ENCODE measurements around the gene PLCL1. TPM values are rescaled to one million over a fixed set of nuclear protein-coding genes. Genes with fewer than 3 reads are reported as not detected.

The PLCL1 gene
- total and polyA plus RNA-seq, 10 of the 15 experiments (the other 5 are each of a cell fraction or from before 2014, with no cell fraction given) = 0.03 to 1.5 (median 0.22) TPM

DNA sequence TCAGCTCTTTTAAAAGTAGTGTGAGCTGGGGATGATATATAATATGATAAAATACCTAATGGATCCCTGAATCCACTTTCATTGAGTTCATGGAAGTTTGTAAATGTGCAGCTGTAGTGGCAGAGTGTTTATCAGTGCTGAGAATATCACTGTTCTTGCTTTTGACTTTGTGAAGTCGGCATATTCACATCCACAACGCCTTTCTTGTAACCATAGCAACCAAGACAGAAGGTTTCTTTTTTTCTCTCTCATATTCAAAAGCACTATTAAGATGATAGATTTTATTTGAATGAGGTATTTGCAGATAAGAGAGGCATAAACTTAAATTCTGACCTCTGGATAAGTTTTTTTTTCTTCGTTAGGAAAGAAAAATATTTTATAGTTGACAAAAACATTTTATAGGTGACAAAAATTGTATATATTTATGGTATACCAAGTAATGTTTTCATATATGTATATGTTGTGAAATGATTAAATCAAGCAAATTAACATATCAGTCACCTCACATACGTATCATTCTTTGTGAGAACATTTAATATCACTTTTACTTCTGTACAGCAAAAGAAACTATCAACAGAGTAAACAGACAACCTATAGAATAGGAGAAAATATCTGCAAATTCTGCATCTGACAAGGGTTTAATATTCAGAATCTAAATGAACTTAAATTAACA lies 130.0 kb downstream of the PLCL1 start:
- no peak overlapping the region for H2AFZ ChIP-seq (ENCODE audit: control insufficient read depth, low read depth, low read length)
- FAIRE-seq (no peak), ATAC-seq (no peak), DNase-seq (ENCODE audit: low read depth, low spot score) (no peak)
- CTCF ChIA-PET = interaction anchor here (0.8 kb wide), 2 partner anchors 13 to 26 kb away, joined by 3 read pairs; no protein-coding TSS in a partner anchor
- intact Hi-C loops (cut with micrococcal nuclease; ENCODE audit: unreplicated experiment) = no loop called here
- no peak overlapping the region for H3K4me3 ChIP-seq
- WGBS (ENCODE audit: insufficient coverage, insufficient replicate concordance, low lambda C conversion rate, missing lambda C conversion rate) = 74% methylated on average over 4 of the region's 4 CpGs
- TF ChIP-seq, protein P1, sequence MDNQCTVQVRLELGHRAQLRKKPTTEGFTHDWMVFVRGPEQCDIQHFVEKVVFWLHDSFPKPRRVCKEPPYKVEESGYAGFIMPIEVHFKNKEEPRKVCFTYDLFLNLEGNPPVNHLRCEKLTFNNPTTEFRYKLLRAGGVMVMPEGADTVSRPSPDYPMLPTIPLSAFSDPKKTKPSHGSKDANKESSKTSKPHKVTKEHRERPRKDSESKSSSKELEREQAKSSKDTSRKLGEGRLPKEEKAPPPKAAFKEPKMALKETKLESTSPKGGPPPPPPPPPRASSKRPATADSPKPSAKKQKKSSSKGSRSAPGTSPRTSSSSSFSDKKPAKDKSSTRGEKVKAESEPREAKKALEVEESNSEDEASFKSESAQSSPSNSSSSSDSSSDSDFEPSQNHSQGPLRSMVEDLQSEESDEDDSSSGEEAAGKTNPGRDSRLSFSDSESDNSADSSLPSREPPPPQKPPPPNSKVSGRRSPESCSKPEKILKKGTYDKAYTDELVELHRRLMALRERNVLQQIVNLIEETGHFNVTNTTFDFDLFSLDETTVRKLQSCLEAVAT (IDR thresholded peaks at IDR 0.05) = no peak
- peak; percentile 49; the same call in 1 of the 2 replicates for TF ChIP-seq BMI1 (IDR thresholded peaks at IDR 0.05; ENCODE audit: borderline replicate concordance)
- TF ChIP-seq, protein P2, sequence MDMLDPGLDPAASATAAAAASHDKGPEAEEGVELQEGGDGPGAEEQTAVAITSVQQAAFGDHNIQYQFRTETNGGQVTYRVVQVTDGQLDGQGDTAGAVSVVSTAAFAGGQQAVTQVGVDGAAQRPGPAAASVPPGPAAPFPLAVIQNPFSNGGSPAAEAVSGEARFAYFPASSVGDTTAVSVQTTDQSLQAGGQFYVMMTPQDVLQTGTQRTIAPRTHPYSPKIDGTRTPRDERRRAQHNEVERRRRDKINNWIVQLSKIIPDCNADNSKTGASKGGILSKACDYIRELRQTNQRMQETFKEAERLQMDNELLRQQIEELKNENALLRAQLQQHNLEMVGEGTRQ (IDR thresholded peaks at IDR 0.05; ENCODE audit: borderline replicate concordance, low read depth, low read length) = no peak
- H3K4me1 ChIP-seq (ENCODE audit: control insufficient read depth, insufficient read depth, low read length) = no peaks in the 10 kb centered on the region
- POLR2A ChIA-PET = no interaction called here
- no peaks in the 10 kb centered on the region for H3K9me3 ChIP-seq (replicated peaks; ENCODE audit: control insufficient read depth, insufficient read depth, low read length)
- no peak overlapping the region for H3K4me2 ChIP-seq (ENCODE audit: control insufficient read depth, insufficient read depth)
- H4K20me1 ChIP-seq (ENCODE audit: control insufficient read depth, insufficient read depth) = no peaks in the 10 kb centered on the region
- no peaks in the 10 kb centered on the region for H3K79me2 ChIP-seq (ENCODE audit: control insufficient read depth, insufficient read depth, low read length)
- RAD21 ChIA-PET (ENCODE audit: unreplicated experiment) = interaction anchor here (1.6 to 1.8 kb wide), 2 partner anchors 112 to 192 kb away, joined by 4 to 7 read pairs; no protein-coding TSS in a partner anchor
- H3K9ac ChIP-seq (ENCODE audit: control insufficient read depth, insufficient read depth, low read length) = no peak overlapping the region
- no peaks in the 10 kb centered on the region for H3K27me3 ChIP-seq (replicated peaks in 1 of 2; ENCODE audit: control insufficient read depth in 2 of 2, insufficient read depth in 2 of 2, low read length in 1 of 2)
- in situ Hi-C loops (cut with MboI) = no loop called here
- no TSS peak for BruUV-seq (replicated peaks)
- SMC1A ChIA-PET (ENCODE audit: uncharacterized antibody, unreplicated experiment) = interaction anchor here (0.9 to 1.8 kb wide), 11 partner anchors 10 to 121 kb away, joined by 3 to 6 read pairs (median 5); no protein-coding TSS in a partner anchor
- no peak overlapping the region for H3K27ac ChIP-seq (ENCODE audit: control insufficient read depth, insufficient read depth)
- H3K36me3 ChIP-seq (ENCODE audit: control insufficient read depth in 2 of 2, insufficient read depth in 2 of 2, low read length in 1 of 2) = no peaks in the 10 kb centered on the region

DNA sequence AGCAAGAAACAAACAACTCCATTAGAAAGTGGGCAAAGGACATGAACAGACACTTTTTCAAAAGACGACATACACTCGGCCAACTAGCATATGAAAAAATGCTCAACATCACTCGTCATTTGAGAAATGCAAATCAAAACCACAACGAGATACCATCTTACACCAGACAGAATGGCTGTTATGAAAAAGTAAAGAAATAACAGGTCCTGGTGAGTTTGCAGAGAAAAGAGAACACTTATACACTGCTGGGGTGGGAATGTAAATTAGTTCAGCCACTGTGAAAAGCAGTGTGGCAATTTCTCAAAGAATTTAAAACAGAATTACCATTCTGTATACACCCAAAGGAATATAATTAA lies 130.5 kb downstream of the PLCL1 start:
- FAIRE-seq = peak; percentile 7
- Histone ChIP-seq H3K79me2 (ENCODE audit: control insufficient read depth, insufficient read depth, low read length) (no peaks in the 10 kb centered on the region), H3K9ac (ENCODE audit: control insufficient read depth, insufficient read depth, low read length) (no peak overlapping the region), H3K27me3 (replicated peaks in 1 of 2; ENCODE audit: control insufficient read depth in 2 of 2, insufficient read depth in 2 of 2, low read length in 1 of 2) (no peaks in the 10 kb centered on the region), H3K27ac (ENCODE audit: control insufficient read depth, insufficient read depth) (no peak overlapping the region), H3K9me3 (replicated peaks; ENCODE audit: control insufficient read depth, insufficient read depth, low read length) (no peaks in the 10 kb centered on the region), H3K4me3 (no peak overlapping the region), H3K4me1 (ENCODE audit: control insufficient read depth, insufficient read depth, low read length) (no peaks in the 10 kb centered on the region), H3K36me3 (ENCODE audit: control insufficient read depth in 2 of 2, insufficient read depth in 2 of 2, low read length in 1 of 2) (no peaks in the 10 kb centered on the region), H3K4me2 (ENCODE audit: control insufficient read depth, insufficient read depth) (no peak overlapping the region), H2AFZ (ENCODE audit: control insufficient read depth, low read depth, low read length) (no peak overlapping the region), H4K20me1 (ENCODE audit: control insufficient read depth, insufficient read depth) (no peaks in the 10 kb centered on the region)
- ATAC-seq = no peak
- SMC1A ChIA-PET (ENCODE audit: uncharacterized antibody, unreplicated experiment) = no interaction called here
- RAD21 ChIA-PET (ENCODE audit: unreplicated experiment) = no interaction called here
- intact Hi-C loops (cut with micrococcal nuclease; ENCODE audit: unreplicated experiment) (no loop called here), in situ Hi-C loops (cut with MboI) (no loop called here)
- CTCF ChIA-PET = no interaction called here
- DNase-seq (ENCODE audit: low read depth, low spot score) = no peak
- BruUV-seq (replicated peaks) = no TSS peak
- POLR2A ChIA-PET = no interaction called here
- WGBS (ENCODE audit: insufficient coverage, insufficient replicate concordance, low lambda C conversion rate, missing lambda C conversion rate) = 30% methylated on average over 4 of the region's 4 CpGs
- TF ChIP-seq, protein P3, sequence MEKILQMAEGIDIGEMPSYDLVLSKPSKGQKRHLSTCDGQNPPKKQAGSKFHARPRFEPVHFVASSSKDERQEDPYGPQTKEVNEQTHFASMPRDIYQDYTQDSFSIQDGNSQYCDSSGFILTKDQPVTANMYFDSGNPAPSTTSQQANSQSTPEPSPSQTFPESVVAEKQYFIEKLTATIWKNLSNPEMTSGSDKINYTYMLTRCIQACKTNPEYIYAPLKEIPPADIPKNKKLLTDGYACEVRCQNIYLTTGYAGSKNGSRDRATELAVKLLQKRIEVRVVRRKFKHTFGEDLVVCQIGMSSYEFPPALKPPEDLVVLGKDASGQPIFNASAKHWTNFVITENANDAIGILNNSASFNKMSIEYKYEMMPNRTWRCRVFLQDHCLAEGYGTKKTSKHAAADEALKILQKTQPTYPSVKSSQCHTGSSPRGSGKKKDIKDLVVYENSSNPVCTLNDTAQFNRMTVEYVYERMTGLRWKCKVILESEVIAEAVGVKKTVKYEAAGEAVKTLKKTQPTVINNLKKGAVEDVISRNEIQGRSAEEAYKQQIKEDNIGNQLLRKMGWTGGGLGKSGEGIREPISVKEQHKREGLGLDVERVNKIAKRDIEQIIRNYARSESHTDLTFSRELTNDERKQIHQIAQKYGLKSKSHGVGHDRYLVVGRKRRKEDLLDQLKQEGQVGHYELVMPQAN (conservative IDR thresholded peaks at IDR 0.05) = no peak
- TF ChIP-seq, protein P4, sequence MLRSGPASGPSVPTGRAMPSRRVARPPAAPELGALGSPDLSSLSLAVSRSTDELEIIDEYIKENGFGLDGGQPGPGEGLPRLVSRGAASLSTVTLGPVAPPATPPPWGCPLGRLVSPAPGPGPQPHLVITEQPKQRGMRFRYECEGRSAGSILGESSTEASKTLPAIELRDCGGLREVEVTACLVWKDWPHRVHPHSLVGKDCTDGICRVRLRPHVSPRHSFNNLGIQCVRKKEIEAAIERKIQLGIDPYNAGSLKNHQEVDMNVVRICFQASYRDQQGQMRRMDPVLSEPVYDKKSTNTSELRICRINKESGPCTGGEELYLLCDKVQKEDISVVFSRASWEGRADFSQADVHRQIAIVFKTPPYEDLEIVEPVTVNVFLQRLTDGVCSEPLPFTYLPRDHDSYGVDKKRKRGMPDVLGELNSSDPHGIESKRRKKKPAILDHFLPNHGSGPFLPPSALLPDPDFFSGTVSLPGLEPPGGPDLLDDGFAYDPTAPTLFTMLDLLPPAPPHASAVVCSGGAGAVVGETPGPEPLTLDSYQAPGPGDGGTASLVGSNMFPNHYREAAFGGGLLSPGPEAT (IDR thresholded peaks at IDR 0.05; ENCODE audit: low read depth) = no peak
- no peak for TF ChIP-seq CBX5 (IDR thresholded peaks at IDR 0.05; ENCODE audit: low read depth)
- TF ChIP-seq BACH1 (IDR thresholded peaks at IDR 0.05; ENCODE audit: borderline replicate concordance) = no peak
- no peak for TF ChIP-seq RFX5 (IDR thresholded peaks at IDR 0.05; ENCODE audit: low read depth, low read length)
- TF ChIP-seq SRF (IDR thresholded peaks at IDR 0.05; ENCODE audit: low read depth in 2 of 2, low read length in 2 of 2) = no peak
- no peak for TF ChIP-seq JUNB (IDR thresholded peaks at IDR 0.05)
